NCI-H1417 treated with DMSO at 0.1 percent for 48 hours (cell line): ENCODE data around the gene CDH13.

Source experiments
- DNase-seq: peaks from one replicate; lab custom pipeline; 2025; lab: John Stamatoyannopoulos, UW

Gene CDH13

GRCh38 chr16:83510906-83511305, 884.1 kb downstream of the CDH13 start:
- DNase-seq = no peak

- no peak for DNase-seq
These were observed 886.4 kb downstream of the CDH13 start for GRCh38 chr16:83513008-83513755.

DNA sequence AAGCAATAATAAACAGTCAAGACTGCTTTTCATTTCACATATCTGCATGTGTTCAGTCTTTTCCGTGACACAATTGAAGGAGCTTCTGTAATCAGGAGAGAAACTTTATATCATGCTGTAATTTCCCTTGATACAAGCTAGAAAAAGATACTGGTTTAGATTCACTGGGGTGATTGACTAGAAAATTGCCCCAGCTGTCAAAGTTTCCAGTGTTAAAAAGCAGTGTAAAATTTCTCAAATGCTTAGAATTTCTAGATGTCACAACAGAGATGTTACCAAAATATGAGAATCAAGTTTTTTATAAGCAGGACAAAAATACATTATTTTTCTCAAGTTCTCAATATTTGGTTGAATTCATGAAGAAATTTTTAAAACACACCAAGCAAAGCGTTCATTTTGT, 888.6 kb downstream of the CDH13 start:
- DNase-seq = no peak

DNA sequence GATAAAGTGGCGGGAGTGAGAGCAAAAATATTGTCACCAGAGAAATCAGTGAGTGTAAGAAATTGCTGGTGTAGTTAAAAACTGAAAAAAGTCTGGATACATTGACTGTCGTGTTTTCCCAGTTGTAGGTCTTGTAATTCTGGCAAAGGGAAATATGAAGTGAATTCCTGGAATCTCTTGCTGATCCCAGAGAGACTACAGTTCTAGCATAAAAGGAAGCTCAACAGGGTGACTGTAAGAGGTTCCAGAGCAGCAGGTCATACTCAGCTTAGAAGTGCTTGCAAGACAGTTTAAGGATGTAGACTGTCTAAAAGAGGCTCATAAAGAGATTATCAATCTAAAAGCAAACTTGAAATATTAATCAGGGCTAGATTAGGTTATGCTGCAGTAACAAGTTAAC, 890.2 kb downstream of the CDH13 start:
- no peak for DNase-seq

GRCh38 chr16:83517398-83517797, 890.6 kb downstream of the CDH13 start:
- DNase-seq = no peak

- no peak for DNase-seq
These were observed 893.8 kb downstream of the CDH13 start for GRCh38 chr16:83520596-83520995.

- DNase-seq = no peak
These were observed 903.5 kb downstream of the CDH13 start for GRCh38 chr16:83530293-83530692.

GRCh38 chr16:83532634-83533033, 905.9 kb downstream of the CDH13 start:
- DNase-seq = no peak

DNA sequence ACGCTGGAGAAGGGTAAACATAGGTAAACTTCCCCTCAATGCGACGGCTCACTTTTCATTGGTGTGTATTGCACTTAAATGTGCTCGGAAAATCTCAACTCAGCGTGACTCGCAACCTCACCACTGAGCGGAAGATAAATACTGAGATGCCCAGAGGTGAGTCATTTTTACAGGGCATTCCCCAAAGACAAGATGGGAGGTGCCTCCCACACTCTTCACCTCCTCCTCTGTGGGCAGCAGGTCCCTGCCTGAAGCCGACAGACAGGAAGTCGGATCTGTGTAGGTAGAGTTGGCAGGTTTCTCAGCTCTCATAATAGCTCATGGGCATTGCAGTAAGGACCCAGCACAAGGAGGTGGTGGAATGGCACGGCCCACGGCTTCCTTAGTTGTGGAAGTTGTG, 906.4 kb downstream of the CDH13 start:
- DNase-seq = no peak

GRCh38 chr16:83538707-83539106, 911.9 kb downstream of the CDH13 start:
- DNase-seq = no peak

GRCh38 chr16:83539736-83540490, 913.1 kb downstream of the CDH13 start:
- DNase-seq = no peak

GRCh38 chr16:83541231-83541630, 914.5 kb downstream of the CDH13 start:
- DNase-seq = no peak

- no peak for DNase-seq
These were observed 915.7 kb downstream of the CDH13 start for GRCh38 chr16:83542491-83542890.

DNA sequence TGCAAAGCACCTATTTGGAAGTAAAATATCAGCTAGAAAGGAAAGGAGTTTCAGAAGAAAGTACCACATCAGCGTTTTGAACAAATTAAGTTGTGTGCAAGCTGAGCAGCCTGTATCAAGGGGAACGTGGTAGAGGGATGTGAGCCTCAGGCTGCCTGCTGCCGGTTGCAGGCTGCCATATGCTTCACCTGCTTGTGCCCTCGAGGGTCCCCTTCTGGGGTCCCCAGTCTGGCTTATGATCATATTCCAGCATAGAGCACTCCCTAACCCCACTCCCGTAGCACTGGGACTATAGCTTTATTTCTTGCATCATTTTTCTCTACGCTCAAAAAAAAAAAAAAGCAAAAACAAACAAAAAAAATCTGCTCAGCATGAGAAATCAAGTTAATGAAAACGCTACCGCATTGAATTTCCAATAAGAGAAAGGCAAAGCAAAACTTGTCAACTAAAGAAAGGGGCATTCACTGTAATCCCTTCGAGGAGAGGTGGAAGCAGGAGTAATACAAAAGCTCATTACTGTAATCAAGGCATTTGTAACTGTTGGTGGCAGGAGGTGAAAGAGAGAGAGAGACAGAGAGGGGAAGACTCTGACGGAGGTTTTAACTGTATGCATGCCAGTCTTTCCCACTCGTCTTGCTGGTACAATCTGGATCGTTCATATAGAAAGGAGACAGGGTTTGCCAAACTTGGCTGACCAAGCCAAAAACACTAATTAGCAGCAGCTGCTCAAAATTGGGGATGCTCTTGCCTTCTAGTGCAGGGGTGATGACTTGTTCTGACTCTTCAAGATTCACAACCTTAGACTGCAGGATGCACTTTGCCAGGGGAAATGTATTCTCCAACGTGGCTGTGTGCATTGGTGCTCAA, 922.8 kb downstream of the CDH13 start:
- DNase-seq = no peak

GRCh38 chr16:83550183-83550569, 923.4 kb downstream of the CDH13 start:
- no peak for DNase-seq

GRCh38 chr16:83552228-83552627, 925.5 kb downstream of the CDH13 start:
- no peak for DNase-seq

DNA sequence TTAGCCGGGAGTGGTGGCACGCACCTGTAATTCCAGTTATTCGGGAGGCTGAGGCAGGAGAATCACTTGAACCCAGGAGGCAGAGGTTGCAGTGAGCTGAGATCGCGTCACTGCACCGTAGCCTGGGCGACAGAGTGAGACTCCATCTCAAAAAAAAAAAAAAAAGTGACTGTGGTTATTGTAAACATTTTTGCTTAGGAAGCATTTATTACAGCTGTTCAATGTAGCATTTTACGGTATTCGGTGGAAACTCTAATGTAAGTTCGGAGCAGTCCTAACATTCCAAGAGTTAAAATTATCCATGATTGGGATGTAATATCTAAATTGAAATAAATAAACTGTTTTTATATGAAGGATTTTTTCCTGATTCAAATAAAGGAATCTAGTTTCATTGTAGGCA, 926.2 kb downstream of the CDH13 start:
- no peak for DNase-seq

GRCh38 chr16:83554096-83554495, 927.3 kb downstream of the CDH13 start:
- no peak for DNase-seq

DNA sequence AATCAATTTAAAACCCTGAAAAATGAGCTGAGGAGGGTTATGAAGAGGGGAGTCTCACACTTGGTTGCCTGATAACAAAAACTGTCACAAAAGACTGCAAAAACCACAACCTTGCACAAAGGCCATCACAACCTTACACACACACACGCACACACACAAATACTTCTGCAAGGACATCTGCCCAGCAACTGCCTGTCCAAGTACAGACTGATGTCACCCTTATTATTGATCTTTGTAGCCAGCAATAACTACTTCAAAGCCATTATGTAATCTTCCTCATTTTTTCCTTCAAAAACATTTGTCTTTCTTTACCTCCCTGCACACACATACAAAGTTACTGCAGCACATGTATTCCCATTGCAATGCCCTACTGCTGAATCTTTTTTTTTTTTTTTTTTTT, 927.8 kb downstream of the CDH13 start:
- DNase-seq = no peak

DNA sequence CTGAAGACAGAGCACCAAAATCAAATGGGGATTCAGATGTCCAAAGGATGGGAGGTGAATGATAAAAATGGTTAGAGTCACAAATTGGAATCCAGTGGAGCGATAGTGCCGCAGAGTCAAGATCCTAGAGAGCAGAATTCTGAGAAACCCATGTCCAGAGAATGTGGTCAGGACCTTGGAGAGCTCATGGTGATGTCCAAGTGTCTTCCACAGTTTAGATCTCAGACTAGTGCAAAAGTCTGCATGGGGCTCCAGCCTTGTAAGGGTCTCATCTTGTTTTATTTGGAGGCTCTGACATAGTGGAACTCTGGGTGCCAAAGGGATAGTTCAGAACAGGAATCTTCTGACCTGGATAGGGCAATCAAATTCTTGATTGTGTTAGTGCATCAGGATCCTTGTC, 935.1 kb downstream of the CDH13 start:
- no peak for DNase-seq

DNA sequence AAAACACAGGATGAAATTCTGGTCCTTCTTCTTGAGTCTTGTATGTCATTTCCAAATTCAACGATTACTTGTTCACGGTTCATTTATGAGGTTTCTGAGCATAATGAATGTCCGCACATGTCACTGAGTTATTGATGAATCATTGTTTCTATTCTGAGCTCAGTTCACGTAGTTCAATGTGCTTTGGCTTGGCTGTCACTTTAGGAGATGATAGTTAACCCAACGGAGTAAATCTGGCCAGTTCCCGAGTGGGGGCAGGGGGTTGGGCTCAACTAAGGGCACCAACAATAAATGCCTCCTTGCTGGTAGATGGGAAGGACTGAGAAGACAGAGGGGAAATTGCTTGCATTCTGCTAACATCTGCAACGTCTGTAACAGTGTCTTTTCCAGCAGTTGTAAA, 941.6 kb downstream of the CDH13 start:
- DNase-seq = no peak

DNA sequence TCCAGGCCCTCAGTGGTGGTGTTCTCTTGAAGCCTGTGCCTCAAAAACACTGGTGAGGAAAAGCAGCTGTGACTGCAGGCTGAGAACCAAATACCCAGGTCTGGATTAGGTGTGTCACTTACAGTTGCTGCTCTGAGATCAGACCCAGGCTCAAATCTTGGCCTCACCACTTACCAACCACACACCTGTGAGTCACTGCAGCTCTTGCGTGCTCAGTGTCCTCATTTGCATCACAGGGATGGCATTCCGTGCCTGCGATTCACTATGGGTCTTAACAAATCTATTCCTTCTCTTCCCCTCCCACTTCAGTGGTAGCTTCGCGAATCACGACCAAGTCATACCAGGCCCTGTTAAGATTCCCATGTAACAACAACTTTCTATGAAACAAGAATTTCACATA, 947.6 kb downstream of the CDH13 start:
- DNase-seq = no peak
